Urinary bladder (tissue), 4 donors: Measurements from ENCODE around the gene NPAS3. TPM values are rescaled to one million over a fixed set of nuclear protein-coding genes. Genes with fewer than 3 reads are reported as not detected.
A peak's percentile ranks its signal among the peaks of the same experiment; 100 is the strongest.

ENCODE experiments used
- DNase-seq: peaks from one replicate; pipeline ENCODE4 v3.0.0-alpha.2; 2015; ENCODE audit errors: extremely low spot score
- H3K27ac ChIP-seq: one replicate; pipeline ENCODE4 v1.5.1; 2013; ENCODE audit warnings: low read depth, mild to moderate bottlenecking, moderate library complexity
- H3K36me3 ChIP-seq: one replicate; pipeline ENCODE4 v1.6.1; 2013; ENCODE audit warnings: mild to moderate bottlenecking, moderate library complexity; ENCODE audit not compliant: insufficient read depth
- H3K4me1 ChIP-seq: one replicate; pipeline ENCODE4 v1.6.1; 2013; ENCODE audit warnings: mild to moderate bottlenecking, moderate library complexity; ENCODE audit not compliant: insufficient read depth
- H3K4me3 ChIP-seq: one replicate; pipeline ENCODE4 v1.5.1; 2013; ENCODE audit warnings: low read depth, low read length
- WGBS: extraction: QIAGEN DNeasy Blood & Tissue Kit; methylation state at CpG from one replicate; pipeline ENCODE4 v1.1.7; 2013; 5-methylcytosine and 5-hydroxymethylcytosine counted together
- polyA plus RNA-seq: library from polyadenylated mRNA; stranded (reverse); fragments of 200-250 nt; gene quantifications from one replicate; pipeline ENCODE4 v1.2.3, GENCODE V29; 2013
- total RNA-seq: library from RNA; depleted of rRNA; stranded (reverse); fragments of >200 nt; gene quantifications from one replicate; pipeline ENCODE4 v1.2.3, GENCODE V29; 2014
- donor health status: healthy with polysubstance abuse.
- donor health status: healthy.

Gene NPAS3
- total and polyA plus RNA-seq, 2 donors, result 1.0 to 7.1 TPM

- H3K4me1 ChIP-seq, result no peaks in the 10 kb centered on the region
- WGBS, result 96% methylated on average over 11 of the region's 11 CpGs
- DNase-seq, result no peak
- no peak overlapping the region for H3K4me3 ChIP-seq
- no peaks in the 10 kb centered on the region for H3K36me3 ChIP-seq
- no peak overlapping the region for H3K27ac ChIP-seq
Observed at GRCh38 chr14:33774161-33774560, 835.5 kb downstream of the NPAS3 start.

- H3K4me3 ChIP-seq, result no peak overlapping the region
- 84% methylated on average over 11 of the region's 11 CpGs for WGBS
- H3K36me3 ChIP-seq, result no peaks in the 10 kb centered on the region
- H3K27ac ChIP-seq, result no peak overlapping the region
- no peak for DNase-seq
- no peaks in the 10 kb centered on the region for H3K4me1 ChIP-seq
Observed at GRCh38 chr14:33774723-33775470, 836.2 kb downstream of the NPAS3 start.

DNA sequence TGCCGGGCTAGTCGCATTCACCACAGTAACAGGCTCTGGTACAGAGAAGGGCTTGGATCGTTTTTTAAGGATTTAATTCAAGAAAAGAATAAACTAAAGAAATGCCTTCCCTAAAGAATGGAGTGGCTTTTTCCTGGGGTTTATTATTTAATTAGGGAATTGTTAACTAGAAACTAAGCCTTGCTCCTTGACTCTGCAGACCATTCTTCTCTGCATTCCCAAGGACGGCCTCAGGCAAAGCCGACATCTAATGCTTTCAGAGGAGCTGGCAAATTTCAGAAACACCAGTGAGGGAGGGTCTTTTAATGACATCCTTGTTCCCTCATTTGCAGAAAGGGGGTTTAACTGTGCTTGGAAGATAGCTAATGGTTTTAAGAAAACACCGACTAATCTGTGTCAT lies 838.2 kb downstream of the NPAS3 start:
- WGBS, result 96% methylated on average over 6 of the region's 6 CpGs

GRCh38 chr14:33777681-33778080 lies 839.0 kb downstream of the NPAS3 start:
- 67% methylated on average over 7 of the region's 7 CpGs for WGBS
- DNase-seq, result no peak
- H3K27ac ChIP-seq, result no peak overlapping the region
- H3K4me3 ChIP-seq, result no peak overlapping the region
- H3K4me1 ChIP-seq, result no peaks in the 10 kb centered on the region
- H3K36me3 ChIP-seq, result no peaks in the 10 kb centered on the region

More for the DNA sequence above, 838.2 kb downstream of the NPAS3 start:
- H3K36me3 ChIP-seq, result no peaks in the 10 kb centered on the region
- no peak for DNase-seq
- H3K4me3 ChIP-seq, result no peak overlapping the region
- H3K4me1 ChIP-seq, result no peaks in the 10 kb centered on the region
- H3K27ac ChIP-seq, result no peak overlapping the region

DNA sequence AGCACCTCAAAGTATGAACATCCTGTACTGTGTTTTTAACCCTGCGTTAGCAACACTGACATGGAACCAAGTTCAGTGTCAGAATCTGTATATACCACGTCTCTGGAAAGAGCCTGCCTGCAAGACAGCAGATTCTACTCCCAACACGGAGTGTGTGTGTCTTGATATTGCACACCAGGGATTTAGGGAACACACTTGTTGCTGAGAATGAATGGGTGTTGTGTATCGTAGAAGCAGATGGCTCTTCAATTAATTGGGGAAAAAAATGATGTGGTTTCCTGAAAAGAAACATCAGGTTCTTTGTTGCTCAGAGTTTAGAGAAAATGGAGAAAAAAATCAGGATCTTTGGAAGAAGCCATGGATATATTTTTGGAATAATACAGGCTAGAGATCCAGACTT lies 841.4 kb downstream of the NPAS3 start:
- DNase-seq, result no peak
- Histone ChIP-seq H3K4me3 (no peak overlapping the region), H3K27ac (no peak overlapping the region), H3K4me1 (no peaks in the 10 kb centered on the region), H3K36me3 (no peaks in the 10 kb centered on the region)
- WGBS, result 76% methylated on average over 4 of the region's 4 CpGs

DNA sequence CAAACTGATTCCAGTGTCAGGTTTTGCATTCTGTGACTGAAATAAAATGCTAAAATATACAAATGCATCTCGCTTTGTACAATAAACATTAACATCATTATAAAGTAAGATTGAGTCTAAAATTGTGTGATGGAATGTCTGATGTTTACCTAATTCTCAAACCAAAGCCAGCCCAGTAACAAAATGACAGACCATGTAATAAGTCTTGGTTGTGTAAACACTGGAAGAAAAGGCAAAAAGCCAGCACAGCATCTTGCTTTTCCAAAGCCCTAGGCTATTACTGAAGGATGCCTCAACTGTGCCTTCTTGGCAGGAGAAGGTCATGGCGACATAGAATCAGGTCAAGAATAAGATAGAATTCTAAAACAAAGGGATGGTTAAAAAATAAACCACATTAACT lies 842.6 kb downstream of the NPAS3 start:
- Histone ChIP-seq H3K4me1 (no peaks in the 10 kb centered on the region), H3K36me3 (no peaks in the 10 kb centered on the region), H3K4me3 (no peak overlapping the region), H3K27ac (no peak overlapping the region)
- 44% methylated on average over 2 of the region's 2 CpGs for WGBS
- DNase-seq, result no peak

DNA sequence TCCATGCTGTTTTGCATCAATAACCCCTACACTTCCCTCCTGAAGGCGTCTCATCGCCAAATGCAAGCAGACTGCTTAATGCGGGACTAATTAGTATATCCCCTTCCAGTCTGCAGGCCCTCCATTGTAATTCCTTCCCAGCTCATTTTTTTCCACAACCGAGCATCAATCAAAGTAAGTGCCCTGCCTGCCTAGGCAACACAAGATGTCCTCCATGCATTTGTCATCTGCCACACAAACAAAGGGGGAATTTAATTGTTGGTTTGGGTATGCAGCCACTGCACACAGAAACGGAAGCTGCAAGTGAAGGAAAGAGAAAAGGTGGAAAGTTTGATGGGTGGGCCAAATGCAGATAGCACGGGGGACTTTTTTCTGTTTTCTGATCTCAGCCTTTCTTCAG lies 844.2 kb downstream of the NPAS3 start:
- no peak for DNase-seq
- no peaks in the 10 kb centered on the region for H3K4me1 ChIP-seq
- no peak overlapping the region for H3K4me3 ChIP-seq
- H3K27ac ChIP-seq, result no peak overlapping the region
- 96% methylated on average over 6 of the region's 6 CpGs for WGBS
- no peaks in the 10 kb centered on the region for H3K36me3 ChIP-seq

DNA sequence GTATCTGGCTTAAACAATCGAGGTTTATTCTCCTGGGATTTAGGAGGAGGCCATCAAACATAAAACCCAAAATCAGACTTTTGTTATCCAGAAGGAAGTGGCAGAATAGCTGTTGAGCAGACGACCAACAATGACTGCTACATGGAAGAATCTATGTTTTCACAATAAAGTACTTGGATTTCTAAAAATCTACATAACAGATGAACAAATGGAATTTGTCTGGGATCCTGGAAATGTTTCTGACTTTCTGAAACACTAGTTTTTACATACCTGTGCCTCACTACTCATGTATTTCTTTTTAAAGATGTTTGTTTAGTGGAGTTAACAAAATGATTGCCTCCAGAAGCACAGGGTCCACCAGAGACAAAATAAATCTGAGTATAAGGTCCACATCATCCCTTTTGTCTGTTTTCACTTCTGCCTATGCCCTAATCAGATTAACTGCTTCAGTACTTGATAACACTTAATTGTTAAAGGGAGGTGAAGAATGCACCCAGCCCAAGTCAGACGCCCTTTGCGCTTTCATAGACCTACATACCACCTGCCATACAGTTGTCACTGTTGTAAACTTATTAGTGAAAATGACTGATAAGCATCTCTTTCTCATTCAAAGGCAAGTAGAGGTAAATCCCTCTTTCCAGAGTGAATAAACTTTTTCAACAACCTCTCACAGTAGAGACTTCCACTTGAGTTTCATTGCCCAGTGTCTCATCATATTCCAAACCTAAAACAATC lies 847.6 kb downstream of the NPAS3 start:
- Histone ChIP-seq H3K4me3 (no peak overlapping the region), H3K4me1 (no peaks in the 10 kb centered on the region), H3K27ac (no peak overlapping the region), H3K36me3 (no peaks in the 10 kb centered on the region)
- DNase-seq, result no peak
- 76% methylated on average over 4 of the region's 4 CpGs for WGBS

GRCh38 chr14:33788161-33788560 lies 849.5 kb downstream of the NPAS3 start:
- DNase-seq, result no peak
- WGBS, result 94% methylated on average over 11 of the region's 11 CpGs
- no peaks in the 10 kb centered on the region for H3K4me1 ChIP-seq
- no peak overlapping the region for H3K4me3 ChIP-seq
- no peak overlapping the region for H3K27ac ChIP-seq
- no peaks in the 10 kb centered on the region for H3K36me3 ChIP-seq

GRCh38 chr14:33790996-33791395 lies 852.3 kb downstream of the NPAS3 start:
- no peaks in the 10 kb centered on the region for H3K36me3 ChIP-seq
- no peaks in the 10 kb centered on the region for H3K4me1 ChIP-seq
- no peak overlapping the region for H3K27ac ChIP-seq
- 87% methylated on average over 9 of the region's 9 CpGs for WGBS
- H3K4me3 ChIP-seq, result no peak overlapping the region
- no peak for DNase-seq

GRCh38 chr14:33792009-33792719 lies 853.5 kb downstream of the NPAS3 start:
- no peaks in the 10 kb centered on the region for H3K4me1 ChIP-seq
- no peak overlapping the region for H3K27ac ChIP-seq
- whole genome bisulfite sequencing, result 55% methylated on average over 8 of the region's 8 CpGs
- H3K4me3 ChIP-seq, result no peak overlapping the region
- peak; percentile 23 for DNase-seq
- no peaks in the 10 kb centered on the region for H3K36me3 ChIP-seq

- WGBS, result 6% methylated on average over 16 of the region's 16 CpGs
- Histone ChIP-seq H3K27ac (no peak overlapping the region), H3K36me3 (no peaks in the 10 kb centered on the region), H3K4me3 (no peak overlapping the region), H3K4me1 (no peaks in the 10 kb centered on the region)
- peak; percentile 78 for DNase-seq
Observed at GRCh38 chr14:33792720-33793368, 854.2 kb downstream of the NPAS3 start.

DNA sequence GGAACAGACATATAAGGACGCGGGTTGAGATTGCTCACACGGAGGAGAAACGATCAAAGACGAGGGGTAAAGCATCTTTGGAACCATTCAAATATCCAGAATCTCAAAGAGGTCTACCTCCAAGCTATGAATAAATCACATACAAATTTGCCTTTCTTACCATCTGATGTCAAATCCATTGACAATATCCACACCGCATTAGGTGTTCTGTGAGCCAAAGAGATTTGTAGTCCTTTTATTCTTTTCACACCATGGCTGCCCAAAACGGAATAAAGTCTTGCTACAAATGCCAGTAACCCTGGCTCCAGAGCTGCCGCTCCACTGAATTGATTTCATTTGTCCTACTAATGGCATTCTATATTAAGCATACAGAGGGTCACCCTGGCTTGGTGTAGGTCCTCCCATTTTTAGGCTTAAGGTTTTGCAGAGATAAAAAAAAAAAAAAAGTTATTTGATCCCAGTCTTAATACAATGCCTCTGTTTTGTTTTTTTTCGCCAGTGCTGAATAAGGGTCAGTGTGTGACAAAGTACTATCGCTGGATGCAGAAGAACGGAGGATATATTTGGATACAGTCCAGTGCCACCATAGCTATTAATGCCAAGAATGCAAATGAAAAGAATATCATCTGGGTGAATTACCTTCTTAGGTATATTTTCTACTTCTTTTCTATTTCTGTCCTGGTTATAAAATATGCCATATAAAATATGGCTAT lies 854.9 kb downstream of the NPAS3 start:
- no peaks in the 10 kb centered on the region for H3K4me1 ChIP-seq
- WGBS, result 64% methylated on average over 11 of the region's 11 CpGs
- H3K4me3 ChIP-seq, result no peak overlapping the region
- H3K27ac ChIP-seq, result no peak overlapping the region
- H3K36me3 ChIP-seq, result no peaks in the 10 kb centered on the region
- DNase-seq, result no peak
